Keratinocyte (primary cell): ENCODE measurements around the gene ASS1.

ENCODE experiments used
- CTCF ChIP-seq, 3 experiments: IDR thresholded peaks in 1 of 3; conservative IDR thresholded peaks in 1 of 3; optimal IDR thresholded peaks in 1 of 3; 2 replicates in 2 of 3; 3 replicates in 1 of 3; pipeline versions ENCODE3 to v1.5.1; 2011; ENCODE audit warnings: low read length in 3 of 3, mild to moderate bottlenecking in 3 of 3, moderate library complexity in 2 of 3, control low read depth in 1 of 3, inconsistent platforms in 1 of 3; ENCODE audit not compliant: insufficient read depth in 2 of 3; ENCODE audit errors: extremely low read depth in 1 of 3
- EZH2 ChIP-seq: IDR thresholded peaks from one replicate; pipeline ENCODE4 v1.6.1; 2012; ENCODE audit warnings: inconsistent platforms, mild to moderate bottlenecking, low read length, moderate library complexity

- TF ChIP-seq CTCF (optimal IDR thresholded peaks at IDR 0.05 in 1 of 3, IDR thresholded peaks at IDR 0.05 in 1 of 3, conservative IDR thresholded peaks at IDR 0.05 in 1 of 3; ENCODE audit: extremely low read depth in 1 of 3, insufficient read depth in 2 of 3, low read length in 3 of 3) (no peak), EZH2 (no peak)
Measured at GRCh38 chr9:130498298-130498917, 53.6 kb downstream of the ASS1 start.
